Measurements from ENCODE around the gene SENP8. TPM values are rescaled to one million over a fixed set of nuclear protein-coding genes. Genes with fewer than 3 reads are reported as not detected.

Gene SENP8
- total RNA-seq, 2 experiments from 2014 or later, result 2.8 TPM

DNA sequence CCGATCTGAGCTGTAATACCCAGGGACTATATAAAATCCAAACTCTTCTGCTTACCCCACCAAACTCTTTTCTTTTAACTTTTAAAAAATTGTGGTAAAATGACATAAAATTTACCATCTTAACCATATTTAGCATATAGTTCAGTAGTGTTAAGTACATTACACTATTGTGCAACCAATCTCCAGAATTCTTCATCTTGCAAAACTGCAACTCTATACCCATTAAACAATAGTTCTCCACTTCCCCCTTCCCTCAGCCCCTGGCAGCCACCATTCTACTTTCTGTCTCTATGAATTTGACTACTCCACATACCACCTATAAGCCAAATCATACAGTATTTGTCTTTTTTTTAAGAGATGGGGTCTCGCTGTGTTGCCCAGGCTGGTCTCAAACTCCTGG lies 38.7 kb downstream of the SENP8 start:
- H3K4me3 Mint-ChIP-seq, result no peak overlapping the region
- no peak overlapping the region for H3K27ac Mint-ChIP-seq
- TF ChIP-seq, protein P1, sequence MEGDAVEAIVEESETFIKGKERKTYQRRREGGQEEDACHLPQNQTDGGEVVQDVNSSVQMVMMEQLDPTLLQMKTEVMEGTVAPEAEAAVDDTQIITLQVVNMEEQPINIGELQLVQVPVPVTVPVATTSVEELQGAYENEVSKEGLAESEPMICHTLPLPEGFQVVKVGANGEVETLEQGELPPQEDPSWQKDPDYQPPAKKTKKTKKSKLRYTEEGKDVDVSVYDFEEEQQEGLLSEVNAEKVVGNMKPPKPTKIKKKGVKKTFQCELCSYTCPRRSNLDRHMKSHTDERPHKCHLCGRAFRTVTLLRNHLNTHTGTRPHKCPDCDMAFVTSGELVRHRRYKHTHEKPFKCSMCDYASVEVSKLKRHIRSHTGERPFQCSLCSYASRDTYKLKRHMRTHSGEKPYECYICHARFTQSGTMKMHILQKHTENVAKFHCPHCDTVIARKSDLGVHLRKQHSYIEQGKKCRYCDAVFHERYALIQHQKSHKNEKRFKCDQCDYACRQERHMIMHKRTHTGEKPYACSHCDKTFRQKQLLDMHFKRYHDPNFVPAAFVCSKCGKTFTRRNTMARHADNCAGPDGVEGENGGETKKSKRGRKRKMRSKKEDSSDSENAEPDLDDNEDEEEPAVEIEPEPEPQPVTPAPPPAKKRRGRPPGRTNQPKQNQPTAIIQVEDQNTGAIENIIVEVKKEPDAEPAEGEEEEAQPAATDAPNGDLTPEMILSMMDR (IDR thresholded peaks at IDR 0.05), result no peak
- ChIA-PET CTCF (interaction anchor here (0.6 to 2.6 kb wide), 23 partner anchors 11 to 418 kb away, joined by 3 to 35 read pairs (median 4); no protein-coding TSS in a partner anchor), POLR2A (no interaction called here)
- DNase-seq (no peak), ATAC-seq (no peak)
- no peaks in the 10 kb centered on the region for H3K9me3 Mint-ChIP-seq
- no peaks in the 10 kb centered on the region for H3K27me3 Mint-ChIP-seq
- intact Hi-C loops (cut with micrococcal nuclease), result loop anchor here (5.0 kb wide), 2 partner anchors 375 to 415 kb away; no protein-coding TSS in a partner anchor
- no peaks in the 10 kb centered on the region for H3K36me3 Mint-ChIP-seq (ENCODE audit: low read depth)
- no peaks in the 10 kb centered on the region for H3K4me1 Mint-ChIP-seq (ENCODE audit: low read depth)

DNA sequence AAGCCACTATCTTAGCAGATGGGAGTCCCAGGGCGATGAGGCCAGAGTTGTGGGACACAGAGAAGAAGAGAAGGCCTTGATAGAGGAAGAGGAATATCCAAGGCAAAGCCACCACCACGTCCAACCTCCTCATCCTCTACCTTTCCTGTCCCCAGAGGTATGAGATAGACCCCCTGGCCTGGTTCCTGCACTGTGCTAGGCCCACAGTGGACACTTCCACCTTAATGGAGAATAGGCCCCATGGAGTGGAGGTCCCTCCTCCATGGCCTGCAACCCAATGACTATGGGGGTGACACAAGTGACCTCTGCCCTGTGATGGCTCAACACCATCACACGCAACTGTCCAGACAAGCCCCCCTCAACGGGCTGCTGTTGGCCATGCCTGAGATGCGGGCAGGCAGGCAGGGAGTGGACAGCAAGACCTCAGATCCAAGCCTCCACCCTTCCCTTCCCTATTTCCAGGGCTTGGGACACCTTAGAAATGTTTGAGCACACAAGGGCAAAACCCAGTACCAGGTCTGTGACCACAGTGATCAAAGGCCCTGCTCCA lies 42.6 kb downstream of the SENP8 start:
- Mint-ChIP-seq H3K27me3 (no peaks in the 10 kb centered on the region), H3K9me3 (no peaks in the 10 kb centered on the region), H3K36me3 (ENCODE audit: low read depth) (no peaks in the 10 kb centered on the region), H3K27ac (no peak overlapping the region), H3K4me1 (ENCODE audit: low read depth) (no peaks in the 10 kb centered on the region), H3K4me3 (no peak overlapping the region)
- POLR2A ChIA-PET, result no interaction called here
- DNase-seq (no peak), ATAC-seq (no peak)
- CTCF ChIA-PET, result no interaction called here
- intact Hi-C loops (cut with micrococcal nuclease), result no loop called here
- TF ChIP-seq, protein P1 (IDR thresholded peaks at IDR 0.05), result no peak

DNA sequence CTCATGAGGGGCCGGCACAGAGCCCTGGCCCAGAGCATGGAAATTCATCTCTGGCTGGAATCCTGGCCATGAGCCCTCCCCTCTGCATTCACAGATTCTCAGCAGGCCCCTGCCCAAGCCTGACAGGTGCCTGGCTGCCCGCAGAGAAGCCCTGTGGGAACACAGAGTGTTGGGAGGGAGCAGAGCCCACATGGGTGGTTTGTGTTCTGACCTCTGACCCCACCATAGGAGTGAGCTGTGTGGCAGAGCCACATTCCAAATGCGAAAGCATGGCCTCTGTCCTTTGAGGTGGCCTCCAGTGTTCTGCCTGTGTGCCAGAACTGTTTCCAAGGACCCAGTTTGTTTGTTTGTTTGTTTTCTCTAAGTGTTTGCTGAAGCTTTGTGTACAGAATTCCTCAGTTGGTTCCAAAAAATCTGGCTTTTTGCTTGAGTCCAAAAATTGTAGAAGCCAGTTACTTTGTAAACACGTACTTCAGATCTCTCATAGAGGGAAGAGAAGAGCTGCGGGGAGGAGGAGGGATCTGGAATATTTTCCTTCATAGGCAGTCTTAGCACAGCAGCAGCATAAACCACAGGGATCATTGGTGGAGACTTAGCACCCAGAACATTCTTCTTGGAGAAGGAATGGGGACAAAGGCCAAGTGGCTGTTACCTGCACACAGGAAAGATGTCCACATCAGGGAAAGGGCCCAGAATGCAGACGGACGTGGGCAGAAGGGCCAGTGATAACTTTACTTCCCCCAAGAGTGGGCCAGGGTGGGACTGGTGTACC lies 43.3 kb downstream of the SENP8 start:
- DNase-seq, result no peak
- TF ChIP-seq, protein P1 (IDR thresholded peaks at IDR 0.05), result no peak
- Mint-ChIP-seq H3K9me3 (no peaks in the 10 kb centered on the region), H3K27ac (no peak overlapping the region), H3K36me3 (ENCODE audit: low read depth) (no peaks in the 10 kb centered on the region), H3K27me3 (no peaks in the 10 kb centered on the region), H3K4me1 (ENCODE audit: low read depth) (no peaks in the 10 kb centered on the region), H3K4me3 (no peak overlapping the region)
- ATAC-seq, result no peak
- POLR2A ChIA-PET, result no interaction called here
- intact Hi-C loops (cut with micrococcal nuclease), result no loop called here
- CTCF ChIA-PET, result interaction anchor here (2.7 kb wide), 1 partner anchor 360 kb away, joined by 9 read pairs; no protein-coding TSS in a partner anchor

DNA sequence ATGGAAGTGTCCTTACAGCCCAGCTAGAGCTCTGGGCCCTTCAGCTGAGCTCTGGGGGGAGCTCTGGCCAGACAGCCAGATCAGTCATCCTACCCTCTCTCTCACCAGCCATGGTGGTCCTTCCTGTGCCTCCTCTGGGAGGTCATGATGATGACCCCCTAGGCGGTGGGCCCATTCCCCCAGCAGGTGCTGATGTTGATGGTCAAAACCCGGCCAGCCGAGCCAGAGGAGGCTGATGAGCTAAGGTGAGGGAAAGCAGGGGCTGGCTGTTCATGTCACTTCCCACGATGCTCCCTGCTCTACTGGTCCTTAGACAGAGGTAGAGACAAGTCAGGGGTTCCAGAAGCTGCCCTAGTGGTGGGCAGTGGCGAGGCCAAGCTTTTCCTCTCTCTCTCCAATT lies 44.4 kb downstream of the SENP8 start:
- TF ChIP-seq, protein P1 (IDR thresholded peaks at IDR 0.05), result no peak
- H3K4me3 Mint-ChIP-seq, result no peak overlapping the region
- CTCF ChIA-PET, result interaction anchor here (1.2 to 2.7 kb wide), 2 partner anchors 361 to 410 kb away, joined by 3 to 9 read pairs; no protein-coding TSS in a partner anchor
- intact Hi-C loops (cut with micrococcal nuclease), result no loop called here
- POLR2A ChIA-PET, result no interaction called here
- ATAC-seq (no peak), DNase-seq (no peak)
- no peaks in the 10 kb centered on the region for H3K4me1 Mint-ChIP-seq (ENCODE audit: low read depth)
- H3K27me3 Mint-ChIP-seq, result no peaks in the 10 kb centered on the region
- no peak overlapping the region for H3K27ac Mint-ChIP-seq
- H3K9me3 Mint-ChIP-seq, result no peaks in the 10 kb centered on the region
- no peaks in the 10 kb centered on the region for H3K36me3 Mint-ChIP-seq (ENCODE audit: low read depth)

DNA sequence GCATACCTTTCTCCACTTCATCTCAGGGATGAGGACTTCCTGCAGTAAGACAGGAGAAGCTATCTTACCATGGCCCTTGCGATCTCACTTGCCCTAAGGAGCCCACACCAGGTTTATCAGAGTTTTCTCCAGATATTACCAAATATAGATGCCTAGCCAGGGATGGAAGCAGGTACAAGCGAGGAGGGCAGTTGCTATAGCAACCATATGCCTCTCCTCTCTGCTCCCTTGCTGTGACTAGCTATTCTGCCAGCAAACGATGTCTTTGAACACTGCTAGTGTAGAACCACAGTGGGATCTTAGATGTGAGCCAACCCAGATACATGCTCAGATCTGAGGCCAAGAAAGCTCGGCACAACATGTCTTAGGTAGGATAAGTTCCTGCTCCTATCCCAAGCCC lies 45.5 kb downstream of the SENP8 start:
- TF ChIP-seq, protein P1 (IDR thresholded peaks at IDR 0.05), result no peak
- DNase-seq, result no peak
- H3K36me3 Mint-ChIP-seq (ENCODE audit: low read depth), result no peaks in the 10 kb centered on the region
- ChIA-PET CTCF (interaction anchor here (1.0 to 2.7 kb wide), 5 partner anchors 8 to 420 kb away, joined by 3 to 9 read pairs (median 3); no protein-coding TSS in a partner anchor), POLR2A (no interaction called here)
- H3K4me1 Mint-ChIP-seq (ENCODE audit: low read depth), result peaks cover 6% of the 10 kb centered on the region
- intact Hi-C loops (cut with micrococcal nuclease), result no loop called here
- H3K27ac Mint-ChIP-seq, result no peak overlapping the region
- no peaks in the 10 kb centered on the region for H3K9me3 Mint-ChIP-seq
- no peak overlapping the region for H3K4me3 Mint-ChIP-seq
- no peaks in the 10 kb centered on the region for H3K27me3 Mint-ChIP-seq
- ATAC-seq, result no peak

Data from activated CD8-positive, alpha-beta T cell treated with anti-CD3 and anti-CD28 coated beads for 36 hours (primary cell).